ENCODE results near the gene ZNF423. TPM values are rescaled to one million over a fixed set of nuclear protein-coding genes. Genes with fewer than 3 reads are reported as not detected.

ZNF423 gene
- total RNA-seq, 1 donor from 2014 or later, result 11.9 TPM

DNA sequence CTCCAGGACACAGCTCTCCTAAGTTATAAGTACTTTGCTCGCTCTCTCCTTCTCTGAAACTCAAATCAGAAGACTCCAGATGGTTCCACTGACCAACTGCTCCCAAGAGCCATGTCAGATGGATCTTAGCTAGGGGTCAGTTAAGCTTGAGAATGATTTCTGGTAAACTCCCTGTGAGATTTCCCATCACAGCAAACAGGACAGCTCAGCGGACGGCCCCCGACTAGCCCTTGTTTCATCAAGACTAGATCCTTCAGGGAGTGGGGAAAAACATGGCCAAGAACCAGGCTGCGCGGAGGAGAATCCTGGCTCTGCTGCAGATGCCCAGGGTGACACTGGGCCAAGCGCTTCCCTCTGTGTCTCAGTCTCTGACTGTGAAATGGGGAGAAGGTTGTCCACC, 322.5 kb downstream of the ZNF423 start:
- no peak for DNase-seq
- ATAC-seq, result no peak
- no peaks in the 10 kb centered on the region for H3K27me3 ChIP-seq
- peaks cover 1% of the 10 kb centered on the region for H3K4me1 ChIP-seq
- no peaks in the 10 kb centered on the region for H3K9me3 ChIP-seq
- no peak overlapping the region for H3K4me3 ChIP-seq
- H3K27ac ChIP-seq, result no peak overlapping the region
- TF ChIP-seq, protein P1, sequence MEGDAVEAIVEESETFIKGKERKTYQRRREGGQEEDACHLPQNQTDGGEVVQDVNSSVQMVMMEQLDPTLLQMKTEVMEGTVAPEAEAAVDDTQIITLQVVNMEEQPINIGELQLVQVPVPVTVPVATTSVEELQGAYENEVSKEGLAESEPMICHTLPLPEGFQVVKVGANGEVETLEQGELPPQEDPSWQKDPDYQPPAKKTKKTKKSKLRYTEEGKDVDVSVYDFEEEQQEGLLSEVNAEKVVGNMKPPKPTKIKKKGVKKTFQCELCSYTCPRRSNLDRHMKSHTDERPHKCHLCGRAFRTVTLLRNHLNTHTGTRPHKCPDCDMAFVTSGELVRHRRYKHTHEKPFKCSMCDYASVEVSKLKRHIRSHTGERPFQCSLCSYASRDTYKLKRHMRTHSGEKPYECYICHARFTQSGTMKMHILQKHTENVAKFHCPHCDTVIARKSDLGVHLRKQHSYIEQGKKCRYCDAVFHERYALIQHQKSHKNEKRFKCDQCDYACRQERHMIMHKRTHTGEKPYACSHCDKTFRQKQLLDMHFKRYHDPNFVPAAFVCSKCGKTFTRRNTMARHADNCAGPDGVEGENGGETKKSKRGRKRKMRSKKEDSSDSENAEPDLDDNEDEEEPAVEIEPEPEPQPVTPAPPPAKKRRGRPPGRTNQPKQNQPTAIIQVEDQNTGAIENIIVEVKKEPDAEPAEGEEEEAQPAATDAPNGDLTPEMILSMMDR (IDR thresholded peaks at IDR 0.05), result no peak
- H3K36me3 ChIP-seq, result no peaks in the 10 kb centered on the region
- intact Hi-C loops (cut with DNase I), result no loop called here

DNA sequence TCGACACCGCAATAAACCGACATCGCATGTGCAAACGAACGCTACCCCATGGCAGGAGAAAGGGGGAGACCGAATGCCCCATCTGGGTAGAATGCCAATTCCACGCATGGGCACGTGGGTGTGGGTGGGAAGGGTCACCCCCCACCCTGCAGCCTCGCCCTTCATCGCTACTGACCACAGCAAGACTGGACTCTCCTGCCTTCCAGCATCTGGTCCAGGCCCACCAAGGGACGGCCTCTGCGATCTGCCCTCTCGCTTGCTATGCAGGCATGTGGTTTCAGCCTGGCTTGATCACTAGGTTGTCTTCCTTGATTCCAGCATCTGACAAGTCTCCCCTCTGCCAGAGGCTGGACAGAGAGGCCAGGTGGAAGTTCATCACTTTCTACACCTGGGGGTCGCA, 323.0 kb downstream of the ZNF423 start:
- no peak overlapping the region for H3K27ac ChIP-seq
- ATAC-seq (no peak), DNase-seq (no peak)
- intact Hi-C loops (cut with DNase I), result no loop called here
- TF ChIP-seq, protein P1 (IDR thresholded peaks at IDR 0.05), result no peak
- peaks cover 5% of the 10 kb centered on the region for H3K4me1 ChIP-seq
- no peaks in the 10 kb centered on the region for H3K9me3 ChIP-seq
- no peaks in the 10 kb centered on the region for H3K27me3 ChIP-seq
- no peaks in the 10 kb centered on the region for H3K36me3 ChIP-seq
- no peak overlapping the region for H3K4me3 ChIP-seq

- intact Hi-C loops (cut with DNase I), result no loop called here
- Histone ChIP-seq H3K36me3 (no peaks in the 10 kb centered on the region), H3K9me3 (no peaks in the 10 kb centered on the region), H3K27ac (no peak overlapping the region), H3K27me3 (no peaks in the 10 kb centered on the region), H3K4me1 (peaks cover 5% of the 10 kb centered on the region), H3K4me3 (no peak overlapping the region)
- no peak for ATAC-seq
- TF ChIP-seq, protein P1 (IDR thresholded peaks at IDR 0.05), result no peak
- DNase-seq, result no peak
Measured at GRCh38 chr16:49531931-49532840, 323.7 kb downstream of the ZNF423 start.

DNA sequence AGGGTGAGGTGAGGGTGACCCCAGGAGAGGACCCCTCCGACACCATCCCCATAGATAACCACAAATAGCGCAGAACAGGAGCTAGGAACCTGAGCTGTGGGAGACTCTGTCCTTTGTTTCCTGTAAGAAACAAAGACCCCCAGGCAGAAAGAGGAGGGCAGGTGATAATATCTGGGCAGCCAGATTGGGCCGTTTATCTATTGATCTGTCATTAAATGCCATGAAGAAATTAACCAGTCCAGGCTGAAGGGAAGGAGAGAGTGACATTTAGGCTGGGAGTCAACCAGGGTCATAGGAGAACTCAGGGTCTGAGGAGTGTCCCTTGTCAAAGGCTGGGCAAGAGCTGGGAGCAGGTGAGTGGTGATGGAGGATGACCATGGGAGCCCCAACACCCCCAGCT, 324.5 kb downstream of the ZNF423 start:
- Histone ChIP-seq H3K4me1 (peaks cover 5% of the 10 kb centered on the region), H3K4me3 (no peak overlapping the region), H3K9me3 (no peaks in the 10 kb centered on the region), H3K27ac (no peak overlapping the region), H3K27me3 (no peaks in the 10 kb centered on the region), H3K36me3 (no peaks in the 10 kb centered on the region)
- intact Hi-C loops (cut with DNase I), result no loop called here
- DNase-seq, result no peak
- TF ChIP-seq, protein P1 (IDR thresholded peaks at IDR 0.05), result no peak
- no peak for ATAC-seq

GRCh38 chr16:49530427-49530970, 325.4 kb downstream of the ZNF423 start:
- Histone ChIP-seq H3K9me3 (no peaks in the 10 kb centered on the region), H3K36me3 (no peaks in the 10 kb centered on the region), H3K4me1 (peaks cover 5% of the 10 kb centered on the region), H3K4me3 (no peak overlapping the region), H3K27ac (no peak overlapping the region), H3K27me3 (no peaks in the 10 kb centered on the region)
- ATAC-seq (no peak), DNase-seq (no peak)
- intact Hi-C loops (cut with DNase I), result no loop called here
- TF ChIP-seq, protein P1 (IDR thresholded peaks at IDR 0.05), result no peak
